ENCODE data around the gene RAB4B. TPM values are rescaled to one million over a fixed set of nuclear protein-coding genes. Genes with fewer than 3 reads are reported as not detected.
A peak's percentile ranks its signal among the peaks of the same experiment; 100 is the strongest.

RAB4B gene
- total and polyA plus RNA-seq, 2 of the 13 experiments (the other 11 are each of a cell fraction or from before 2014, with no cell fraction given), result 3.3 to 5.4 TPM

GRCh38 chr19:40742477-40742876 lies 35.6 kb upstream of the RAB4B start:
- no peaks in the 10 kb centered on the region for H3K9me3 ChIP-seq (ENCODE audit: low read length)
- 92% methylated on average over 9 of the region's 17 CpGs for WGBS (ENCODE audit: low lambda C conversion rate)
- FAIRE-seq (no peak), DNase-seq (ENCODE audit: low spot score) (no peak), ATAC-seq (no peak; the same call in 2 of the 3 replicates)
- no peak overlapping the region for H3K4me2 ChIP-seq (ENCODE audit: low read depth, low read length)
- H3K27ac ChIP-seq (ENCODE audit: extremely low read length, insufficient read depth, low read length), result no peak overlapping the region
- H3K9ac ChIP-seq (ENCODE audit: insufficient read depth, low read depth, low read length), result no peak overlapping the region
- TF ChIP-seq RBFOX2 (IDR thresholded peaks at IDR 0.05; ENCODE audit: low read depth, low read length) (peak; percentile 48; the same call in 1 of the 2 replicates), AGO2 (optimal IDR thresholded peaks at IDR 0.05; ENCODE audit: low read depth, low read length) (peak; percentile 85), ZNF768 (CRISPR knock-in tag; IDR thresholded peaks at IDR 0.05) (peak; percentile 26; the same call in 1 of the 2 replicates), SRF (IDR thresholded peaks at IDR 0.05; ENCODE audit: low read depth, low read length) (no peak)
- no peak overlapping the region for H3K4me3 ChIP-seq (replicated peaks in 1 of 3; ENCODE audit: insufficient read depth in 1 of 3, low read depth in 2 of 3, low read length in 3 of 3)
- POLR2A ChIA-PET, result interaction anchor here (0.8 to 2.3 kb wide), 6 partner anchors 8 to 56 kb away, joined by 3 to 8 read pairs (median 4); partner anchors contain the start of genes ACTMAP, COQ8B, EGLN2 and ITPKC
- no peaks in the 10 kb centered on the region for H3K27me3 ChIP-seq (ENCODE audit: control insufficient read depth in 1 of 2, insufficient read depth in 2 of 2, low read length in 2 of 2)
- peaks cover 23% of the 10 kb centered on the region for H3K4me1 ChIP-seq (ENCODE audit: insufficient read depth, low read length)
- peaks cover 1 to 19% of the 10 kb centered on the region in 2 experiments for H3K36me3 ChIP-seq (replicated peaks in 1 of 2; ENCODE audit: control insufficient read depth in 1 of 2, insufficient read depth in 2 of 2, low read length in 2 of 2)
- in situ Hi-C loops (cut with HindIII; ENCODE audit: extremely low pct_ligation_motif_present, low pct_unique_long_range_greater_than_20kb), result no loop called here
- BruUV-seq (replicated peaks), result no TSS peak
- intact Hi-C loops (cut with micrococcal nuclease; ENCODE audit: unreplicated experiment), result no loop called here
- no peaks in the 10 kb centered on the region for H4K20me1 ChIP-seq (ENCODE audit: insufficient read depth, low read length)
- CTCF ChIA-PET (ENCODE audit: low intra/inter-chr PET ratio, low total read pairs), result no interaction called here
- H2AFZ ChIP-seq (ENCODE audit: low read length), result no peak overlapping the region
- H3K79me2 ChIP-seq (ENCODE audit: insufficient read depth, low read length), result no peaks in the 10 kb centered on the region

GRCh38 chr19:40742886-40743285 lies 35.2 kb upstream of the RAB4B start:
- Histone ChIP-seq H2AFZ (ENCODE audit: low read length) (no peak overlapping the region), H3K9me3 (ENCODE audit: low read length) (no peaks in the 10 kb centered on the region), H3K9ac (ENCODE audit: insufficient read depth, low read depth, low read length) (no peak overlapping the region), H3K4me1 (ENCODE audit: insufficient read depth, low read length) (peaks cover 23% of the 10 kb centered on the region), H3K4me3 (replicated peaks in 1 of 3; ENCODE audit: insufficient read depth in 1 of 3, low read depth in 2 of 3, low read length in 3 of 3) (no peak overlapping the region), H3K79me2 (ENCODE audit: insufficient read depth, low read length) (no peaks in the 10 kb centered on the region), H3K4me2 (ENCODE audit: low read depth, low read length) (no peak overlapping the region), H3K36me3 (replicated peaks in 1 of 2; ENCODE audit: control insufficient read depth in 1 of 2, insufficient read depth in 2 of 2, low read length in 2 of 2) (peaks cover 0 to 17% of the 10 kb centered on the region in 2 experiments; a peak in 4 of 5 replicates), H3K27ac (ENCODE audit: extremely low read length, insufficient read depth, low read length) (no peak overlapping the region), H3K27me3 (ENCODE audit: control insufficient read depth in 1 of 2, insufficient read depth in 2 of 2, low read length in 2 of 2) (no peaks in the 10 kb centered on the region), H4K20me1 (ENCODE audit: insufficient read depth, low read length) (no peaks in the 10 kb centered on the region)
- ChIA-PET CTCF (ENCODE audit: low intra/inter-chr PET ratio, low total read pairs) (no interaction called here), POLR2A (interaction anchor here (0.8 to 2.3 kb wide), 5 partner anchors 7 to 56 kb away, joined by 3 to 8 read pairs (median 4); partner anchors contain the start of genes ACTMAP, EGLN2 and RAB4B)
- no peak for TF ChIP-seq ZFP91 (CRISPR knock-in tag; IDR thresholded peaks at IDR 0.05; ENCODE audit: borderline replicate concordance)
- no peak for TF ChIP-seq RFX5 (IDR thresholded peaks at IDR 0.05; ENCODE audit: low read depth, low read length)
- TF ChIP-seq SOX5 (CRISPR knock-in tag; IDR thresholded peaks at IDR 0.05; ENCODE audit: borderline replicate concordance), result no peak
- TF ChIP-seq ZNF782 (CRISPR knock-in tag; IDR thresholded peaks at IDR 0.05; ENCODE audit: borderline replicate concordance), result no peak
- no peak for TF ChIP-seq BRF2 (CRISPR knock-in tag; IDR thresholded peaks at IDR 0.05)
- in situ Hi-C loops (cut with HindIII; ENCODE audit: extremely low pct_ligation_motif_present, low pct_unique_long_range_greater_than_20kb), result no loop called here
- 97% methylated on average over 8 of the region's 12 CpGs for WGBS (ENCODE audit: low lambda C conversion rate)
- intact Hi-C loops (cut with micrococcal nuclease; ENCODE audit: unreplicated experiment), result no loop called here
- BruUV-seq (replicated peaks), result no TSS peak
- DNase-seq (ENCODE audit: low spot score) (no peak), ATAC-seq (no peak), FAIRE-seq (no peak)
